HG02970 (cell line): ENCODE data around the gene ALOX5AP.

Experiments used
- ATAC-seq: cut with Tn5 transposase; IDR thresholded peaks from one replicate; pipeline ENCODE4 v1.9.1; 2021; ENCODE audit warnings: mild to moderate bottlenecking, moderate library complexity, moderate number of reproducible peaks; ENCODE audit not compliant: unreplicated experiment, low FRiP score

The ALOX5AP gene

DNA sequence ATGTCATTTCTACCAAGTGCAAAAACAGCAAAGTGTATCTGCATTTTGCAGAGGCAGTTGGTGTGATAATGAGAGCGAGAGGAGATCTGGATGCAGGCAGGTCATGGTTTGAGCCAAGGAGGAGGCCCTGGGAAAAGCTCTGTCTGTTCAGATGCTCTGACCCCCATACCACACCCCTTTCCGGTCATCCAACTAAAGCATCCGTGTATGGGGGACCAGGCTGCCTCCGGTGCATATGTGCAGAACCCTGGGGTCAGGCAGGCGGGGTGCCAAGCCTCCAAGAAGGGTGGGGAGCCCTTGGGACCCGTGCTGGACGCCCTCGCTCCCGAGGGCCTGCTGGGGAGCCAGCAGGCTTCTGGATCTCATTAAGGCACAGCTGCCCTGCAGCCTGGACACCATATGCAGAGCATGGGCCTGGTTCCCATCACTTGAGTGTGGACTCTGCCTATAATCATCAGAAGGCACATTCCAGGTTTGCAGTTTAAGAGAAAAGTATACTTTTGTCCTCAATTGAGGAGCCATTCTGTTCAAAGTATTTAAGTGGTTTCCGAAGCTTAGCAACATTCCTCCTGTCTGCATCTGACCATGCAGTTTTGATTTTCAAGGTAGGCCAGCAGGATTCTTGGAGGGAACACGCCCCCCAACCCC is 56.1 kb downstream of the ALOX5AP start:
- ATAC-seq = no peak

DNA sequence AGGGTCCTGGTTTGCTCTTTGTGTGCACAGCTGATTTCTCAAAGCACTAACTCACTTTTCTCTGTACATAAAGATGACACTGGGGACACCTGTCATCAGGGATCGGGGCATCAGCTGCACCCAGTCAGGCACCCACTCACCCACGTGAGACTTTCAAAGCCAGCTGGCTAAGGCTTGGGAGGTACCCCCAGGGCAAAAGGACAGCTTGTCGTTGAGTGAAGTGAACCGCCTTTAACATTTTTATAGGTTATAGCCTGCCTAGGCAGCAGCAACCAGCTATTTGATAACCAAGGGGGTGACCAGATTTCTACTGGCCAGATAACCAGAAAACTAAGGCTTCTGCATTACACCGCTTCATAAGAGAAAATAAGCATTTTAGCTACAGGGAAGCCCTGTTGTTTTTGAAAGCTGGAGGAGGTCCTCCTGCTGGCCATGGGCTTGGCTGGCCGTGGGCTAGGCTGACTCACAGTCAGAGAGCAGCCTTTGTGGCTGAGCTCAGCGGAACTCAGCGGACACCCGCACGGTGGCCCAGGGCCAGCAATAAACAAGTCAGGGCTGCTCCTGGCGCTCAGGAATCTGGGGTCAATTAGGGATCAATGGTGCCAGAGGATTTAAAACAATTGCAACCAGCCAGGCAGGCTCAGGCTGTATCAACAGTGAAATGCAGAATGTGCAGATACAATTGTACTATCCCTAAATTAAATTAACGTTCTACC is 57.1 kb downstream of the ALOX5AP start:
- ATAC-seq = no peak

DNA sequence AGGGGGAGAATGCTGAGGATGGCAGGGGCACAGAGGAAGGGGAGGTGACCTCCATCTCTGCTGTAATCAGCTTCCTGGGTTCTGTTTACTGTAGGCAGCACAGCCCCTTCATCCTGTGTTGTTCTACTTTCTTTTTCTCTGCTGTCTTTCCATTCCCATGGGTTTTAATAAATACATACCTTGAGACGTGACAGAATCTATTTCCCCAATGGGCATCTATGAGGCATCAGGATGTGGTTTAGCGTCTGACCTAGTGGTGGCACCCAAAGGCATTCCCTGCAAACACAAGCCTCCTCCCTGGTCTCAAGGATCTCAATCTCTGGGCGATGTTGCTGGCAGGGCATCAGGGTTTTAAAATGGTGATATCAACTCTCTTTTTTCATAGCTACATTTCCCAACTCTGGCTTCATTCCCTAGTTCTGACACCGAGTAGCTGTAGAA is 60.8 kb downstream of the ALOX5AP start:
- ATAC-seq = no peak

DNA sequence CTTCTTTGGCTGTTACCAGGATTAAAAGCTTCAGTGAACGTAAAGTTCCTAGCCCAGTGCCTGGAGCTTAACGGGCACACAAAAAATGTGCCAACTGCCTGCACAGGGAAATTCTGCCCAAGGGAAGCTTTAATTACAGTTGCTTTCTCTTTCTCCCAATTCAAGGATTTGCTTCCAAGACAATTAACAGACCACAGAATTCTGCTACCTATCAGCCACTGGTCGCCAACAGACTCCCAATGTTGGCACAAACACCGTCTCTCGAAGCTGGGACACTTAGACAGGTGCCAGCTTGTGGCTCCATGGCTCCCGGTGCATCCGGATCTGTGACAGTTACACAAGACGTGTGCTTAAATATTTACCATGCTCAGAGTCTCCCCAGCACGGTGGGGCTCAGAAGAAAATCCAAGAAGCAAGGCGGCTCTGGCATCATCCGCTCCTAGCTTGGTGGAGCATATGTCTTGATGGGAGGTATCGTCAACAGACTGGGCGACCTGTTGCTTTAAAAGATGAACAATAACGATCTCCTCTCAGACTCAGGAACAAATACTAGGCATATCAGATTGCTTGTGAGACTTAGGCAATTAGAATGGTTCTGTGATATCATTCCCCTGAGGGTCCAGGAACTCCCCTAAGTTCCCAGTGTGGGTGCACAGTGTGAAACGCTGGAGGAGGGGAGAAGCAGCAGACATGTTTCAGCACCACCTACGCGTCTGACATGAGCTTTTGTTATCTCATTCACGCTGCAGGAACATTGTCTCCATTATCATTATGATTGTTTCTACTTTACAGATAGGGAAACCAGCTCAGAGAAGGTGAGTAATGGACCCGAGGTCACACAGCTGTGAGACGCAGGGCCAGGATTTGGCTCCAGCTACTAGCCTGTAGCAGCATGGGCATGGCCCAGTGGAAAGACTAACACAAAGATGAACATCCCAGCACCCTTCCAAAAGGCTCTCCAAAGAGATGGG is 61.6 kb downstream of the ALOX5AP start:
- ATAC-seq = no peak

DNA sequence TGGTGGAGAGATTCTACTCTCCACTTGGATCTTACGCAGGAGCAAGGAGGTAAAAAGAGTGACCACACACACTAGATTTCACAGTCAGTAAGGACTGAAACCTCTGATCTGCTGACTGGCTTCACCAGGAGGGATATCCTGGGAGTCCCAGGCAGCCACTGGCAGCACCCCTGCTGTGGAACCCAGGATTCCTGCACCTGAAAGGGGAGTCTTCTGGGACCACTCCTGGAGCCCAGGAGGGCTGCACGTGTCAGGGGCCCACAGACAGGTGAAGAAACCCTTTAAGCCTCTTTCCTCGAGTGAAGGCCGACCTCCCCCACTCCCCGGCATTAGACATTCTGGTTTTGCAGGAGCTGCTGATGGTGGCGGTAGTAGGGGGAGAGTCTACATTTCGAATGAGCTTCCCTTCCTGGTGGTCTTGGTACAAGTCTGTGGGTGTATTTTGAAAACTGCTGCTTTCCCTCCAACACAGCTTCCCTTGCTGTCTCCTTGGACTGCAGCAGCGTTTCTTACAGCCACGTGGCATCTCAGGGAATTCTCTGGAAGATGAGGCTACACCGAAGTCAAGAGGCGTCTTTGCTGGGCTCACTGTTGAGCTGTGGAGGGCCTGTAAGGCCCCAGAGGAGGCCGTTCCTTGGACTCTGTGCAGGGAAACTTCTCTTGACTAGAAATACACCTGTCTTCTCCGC is 62.6 kb downstream of the ALOX5AP start:
- ATAC-seq = no peak

GRCh38 chr13:30798776-30799355 is 63.5 kb downstream of the ALOX5AP start:
- ATAC-seq = no peak

DNA sequence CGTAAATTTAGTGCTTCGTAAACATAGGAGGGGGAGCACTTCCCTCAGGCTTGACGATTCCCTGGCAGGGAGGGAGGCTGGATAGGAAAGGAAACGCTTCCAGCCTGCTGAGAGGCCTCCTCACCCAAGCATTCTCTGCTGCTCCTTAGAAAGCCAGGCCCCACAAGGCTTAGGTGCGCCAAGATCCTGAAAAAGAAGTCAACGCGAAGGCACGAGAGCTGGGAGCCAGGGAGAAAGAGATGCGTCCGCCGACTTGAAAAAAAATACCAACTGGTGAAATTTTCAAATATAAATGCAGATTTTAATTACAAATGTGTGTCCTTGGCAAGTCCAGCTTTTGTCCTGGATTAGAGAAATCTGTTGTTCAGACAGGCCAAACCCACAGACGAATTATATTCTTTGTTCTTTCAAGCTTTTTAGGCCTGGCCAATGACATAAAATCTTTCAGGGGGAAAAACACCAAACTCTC is 64.0 kb downstream of the ALOX5AP start:
- no peak for ATAC-seq

- no peak for ATAC-seq
Observed at GRCh38 chr13:30800107-30800506, 64.8 kb downstream of the ALOX5AP start.

- no peak for ATAC-seq
Observed at GRCh38 chr13:30802501-30802900, 67.2 kb downstream of the ALOX5AP start.

GRCh38 chr13:30802953-30803478 is 67.7 kb downstream of the ALOX5AP start:
- peak; percentile 70 for ATAC-seq

DNA sequence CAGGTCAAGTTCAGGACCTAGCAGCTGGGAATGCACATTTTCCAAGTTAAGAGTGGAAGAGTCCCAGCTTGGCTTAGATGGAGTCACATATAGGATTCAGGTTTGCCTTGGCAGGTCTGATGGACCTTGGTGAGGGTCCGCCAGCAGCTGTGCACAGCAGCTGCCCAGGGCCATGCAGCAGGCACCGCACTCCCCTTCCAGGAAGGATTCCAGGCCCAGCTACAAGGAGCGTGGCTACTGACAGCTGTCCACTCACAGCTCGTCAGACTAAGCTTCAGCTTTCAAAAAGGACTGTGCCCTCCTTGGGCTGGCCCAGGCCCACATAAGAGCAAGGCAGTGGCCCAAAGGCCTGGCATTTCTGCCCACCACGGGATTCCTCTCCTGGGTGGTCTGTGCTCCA is 68.4 kb downstream of the ALOX5AP start:
- no peak for ATAC-seq

DNA sequence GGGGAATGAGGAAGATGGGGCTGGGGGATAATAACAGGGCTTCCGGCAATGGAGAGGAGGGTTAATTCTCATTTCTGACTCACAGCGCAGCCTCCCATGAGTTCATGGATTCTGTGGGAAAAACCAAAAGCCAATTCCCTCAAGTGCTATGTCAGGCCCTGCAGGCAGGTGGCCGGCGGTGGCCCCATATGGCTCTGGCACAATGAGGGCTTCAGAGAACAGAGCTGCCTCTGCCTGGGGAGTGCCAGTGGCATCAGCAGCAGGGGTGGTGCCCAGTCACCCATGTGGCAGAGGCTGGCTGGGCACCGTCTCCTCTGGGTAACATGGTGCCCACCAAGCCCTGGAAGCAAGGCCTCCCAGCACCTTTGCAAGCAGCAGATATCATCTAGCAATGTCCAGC is 69.1 kb downstream of the ALOX5AP start:
- no peak for ATAC-seq

GRCh38 chr13:30805132-30805537 is 69.8 kb downstream of the ALOX5AP start:
- no peak for ATAC-seq

GRCh38 chr13:30805603-30806011 is 70.3 kb downstream of the ALOX5AP start:
- no peak for ATAC-seq

GRCh38 chr13:30806784-30807183 is 71.4 kb downstream of the ALOX5AP start:
- ATAC-seq = no peak

DNA sequence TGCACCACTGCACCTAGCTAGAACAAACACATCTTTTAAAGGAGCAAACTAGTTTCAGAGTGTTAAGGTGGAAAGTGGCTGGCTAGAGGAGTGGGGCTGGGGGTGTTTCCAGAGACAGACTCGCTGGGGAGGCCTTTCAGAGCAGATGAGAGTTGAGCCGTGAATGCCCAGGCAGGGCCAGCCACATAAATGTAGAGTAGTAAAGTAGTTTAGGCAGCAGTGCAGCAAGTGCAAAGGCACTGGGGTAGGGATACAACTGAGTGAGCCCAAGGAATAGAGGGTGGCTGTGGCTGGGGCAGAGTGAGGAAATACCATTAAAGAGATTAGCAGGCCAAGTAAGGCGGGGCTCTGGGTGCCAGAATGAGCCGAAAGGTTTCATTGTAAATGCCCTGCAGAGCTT is 72.0 kb downstream of the ALOX5AP start:
- no peak for ATAC-seq

- ATAC-seq = no peak
Observed at GRCh38 chr13:30808600-30808999, 73.3 kb downstream of the ALOX5AP start.

DNA sequence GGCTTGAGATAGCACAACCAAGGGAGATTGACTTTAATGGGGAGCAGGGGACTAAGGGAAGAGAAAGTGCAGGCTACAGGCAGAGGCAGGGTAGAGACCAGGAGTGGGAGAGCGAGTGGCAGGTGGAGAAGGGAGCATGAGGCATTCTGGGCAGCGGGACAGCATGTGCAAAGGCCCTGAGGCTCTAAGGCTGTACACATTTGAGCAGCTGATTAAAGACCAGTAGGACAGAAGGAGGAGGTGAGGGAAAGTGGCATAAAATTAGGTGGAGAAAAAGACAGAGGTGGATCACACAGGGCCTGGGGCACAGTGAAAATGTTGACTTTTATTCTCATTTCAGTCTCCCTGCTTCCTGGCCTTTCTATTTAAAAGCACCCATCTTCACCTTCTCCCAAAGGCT is 74.4 kb downstream of the ALOX5AP start:
- no peak for ATAC-seq

- no peak for ATAC-seq
Observed at GRCh38 chr13:30810261-30810701, 74.9 kb downstream of the ALOX5AP start.

DNA sequence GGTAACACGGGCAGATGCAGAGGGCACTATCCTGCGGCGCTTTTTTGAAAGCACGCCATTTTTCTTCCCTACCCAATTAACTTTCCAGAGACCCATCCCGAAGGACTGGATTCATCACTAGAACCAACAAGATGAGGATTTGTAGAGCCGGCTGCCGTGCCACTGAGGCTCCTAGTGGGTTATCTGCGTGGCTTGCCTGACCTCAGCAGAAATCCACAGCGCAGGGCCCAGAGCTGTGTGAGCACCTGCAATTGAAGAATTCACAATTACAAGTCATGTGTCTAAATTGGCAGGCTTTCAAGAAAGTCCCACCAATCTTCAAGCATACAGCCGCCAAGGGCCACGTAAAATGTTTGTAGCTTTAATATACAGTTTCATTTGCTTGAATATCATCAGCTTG is 75.5 kb downstream of the ALOX5AP start:
- ATAC-seq = no peak
